Panc1 (cell line): ENCODE data around the gene SLFNL1. TPM values are rescaled to one million over a fixed set of nuclear protein-coding genes. Genes with fewer than 3 reads are reported as not detected.

ENCODE experiments used
- ATAC-seq: fragments of 200-7000 bp; cut with Tn5 transposase; 2 replicates; pipeline ENCODE4 v1.9.1; 2020; ENCODE audit warnings: mild to moderate bottlenecking, moderate library complexity
- BruUV-seq: library from RNA; stranded (reverse); fragments of 400-500 nt; replicated peaks from 2 replicates; lab custom pipeline; 2021; lab: Mats Ljungman, UMichigan
- CTCF ChIA-PET: fragments of 300-600 bp; sonication (Branson Sonifier 250); formaldehyde crosslinking; loops from one replicate; lab custom pipeline; 2022; ENCODE audit warnings: antibody characterized with exemption; lab: Charles Lee
- POLR2A ChIA-PET: fragments of 300-600 bp; sonication (Branson Sonifier 250); formaldehyde crosslinking; loops from one replicate; lab custom pipeline; 2022; ENCODE audit warnings: antibody characterized with exemption; lab: Charles Lee
- DNase-seq: peaks from one replicate; pipeline ENCODE4 v3.0.0-alpha.2; 2010; ENCODE audit warnings: low read depth, low spot score
- H3K27ac ChIP-seq: 2 replicates; pipeline ENCODE4 v1.5.1; 2011; ENCODE audit warnings: mild to moderate bottlenecking, low read length, inconsistent platforms
- H3K27me3 ChIP-seq: fragments of 200-500 bp; sonication (Bioruptor generic); 2 replicates; pipeline ENCODE4 v1.6.0; 2014; ENCODE audit warnings: low read length, inconsistent platforms; ENCODE audit not compliant: control insufficient read depth, insufficient read depth
- H3K36me3 ChIP-seq: fragments of 200-500 bp; sonication (Bioruptor generic); 2 replicates; pipeline ENCODE4 v1.5.1; 2014; ENCODE audit warnings: inconsistent platforms, mild to moderate bottlenecking, low read length, moderate library complexity; ENCODE audit not compliant: control insufficient read depth, insufficient read depth
- H3K4me1 ChIP-seq: 2 replicates; pipeline ENCODE4 v1.5.1; 2011; ENCODE audit warnings: inconsistent platforms, mild to moderate bottlenecking, low read length, moderate library complexity; ENCODE audit not compliant: control insufficient read depth, insufficient read depth
- H3K4me3 ChIP-seq, 2 experiments: 2 replicates each; pipeline ENCODE4 v1.5.1; 2011 to 2012; ENCODE audit warnings: low read depth in 2 of 2, low read length in 2 of 2, mild to moderate bottlenecking in 2 of 2, inconsistent platforms in 1 of 2, moderate library complexity in 1 of 2
- H3K9me3 ChIP-seq: fragments of 200-500 bp; sonication (Bioruptor generic); 2 replicates; pipeline ENCODE4 v1.5.1; 2014; ENCODE audit warnings: low read depth, mild to moderate bottlenecking, inconsistent platforms, low read length, moderate library complexity; ENCODE audit not compliant: control insufficient read depth, insufficient read depth
- POLR2AphosphoS5 ChIP-seq: IDR thresholded peaks from 2 replicates; pipeline ENCODE4 v1.6.1; 2012; ENCODE audit warnings: mild to moderate bottlenecking, low read depth, low read length, moderate library complexity
- SIN3A ChIP-seq: IDR thresholded peaks from 2 replicates; pipeline ENCODE4 v1.6.1; 2012; ENCODE audit warnings: low read depth, mild to moderate bottlenecking, low read length, moderate library complexity, borderline replicate concordance; ENCODE audit not compliant: insufficient read depth
- TCF7L2 ChIP-seq: IDR thresholded peaks from 2 replicates; pipeline ENCODE4 v1.6.1; 2011; ENCODE audit warnings: mild to moderate bottlenecking, low read depth, low read length, inconsistent platforms
- in situ Hi-C: cut with HindIII; loops from 2 replicates; pipeline ENCODE4 v1.10.0; 2016; ENCODE audit warnings: low sequenced_read_pairs, low pct_unique_long_range_greater_than_20kb
- intact Hi-C: fragments of 100-400 bp; cut with micrococcal nuclease; formaldehyde crosslinking; loops from one replicate; pipeline ENCODE4 v1.10.0; 2022; ENCODE audit not compliant: unreplicated experiment
- total RNA-seq: library from RNA; stranded (reverse); gene quantifications from one replicate; pipeline ENCODE4 v1.2.1, GENCODE V29; 2021; ENCODE audit not compliant: unreplicated experiment
- TF ChIP-seq, protein P1 (sequence below): fragments of 450-650 bp; IDR thresholded peaks from 2 replicates; pipeline ENCODE4 v1.5.1; 2017; ENCODE audit warnings: mild to moderate bottlenecking
- TF ChIP-seq, protein P2 (sequence below), 2 experiments: IDR thresholded peaks; 2 replicates each; pipeline ENCODE4 v1.6.1; 2011 to 2012; ENCODE audit warnings: low read depth in 2 of 2, control low read depth in 1 of 2, low read length in 1 of 2, mild to moderate bottlenecking in 1 of 2, moderate library complexity in 1 of 2; ENCODE audit not compliant: insufficient read depth in 1 of 2

The SLFNL1 gene
- total RNA-seq, 1 experiment from 2014 or later: 0.10 TPM

DNA sequence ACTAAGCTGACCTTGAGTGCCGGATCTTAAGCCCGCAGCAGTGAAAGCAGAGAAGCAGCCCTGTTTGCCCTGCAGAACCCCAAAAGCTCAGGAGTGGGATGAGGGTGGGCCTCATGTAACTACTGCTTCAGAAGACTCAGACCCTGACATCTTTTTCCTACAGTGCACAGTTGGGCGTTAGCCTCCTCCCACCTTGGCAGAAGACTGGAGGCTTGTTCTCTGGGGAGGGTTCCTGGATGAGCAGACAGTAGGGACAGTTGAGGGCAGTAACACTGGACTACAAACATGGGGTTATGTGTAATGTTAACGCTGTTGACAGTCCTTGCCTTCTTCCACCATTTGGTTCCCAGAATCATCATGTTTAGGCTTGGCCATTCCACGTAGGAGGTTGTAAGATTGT is 32.5 kb downstream of the SLFNL1 start:
- DNase-seq: no peak
- in situ Hi-C loops (no loop called here), intact Hi-C loops (no loop called here)
- CTCF ChIA-PET: no interaction called here
- Histone ChIP-seq H3K27ac (no peak overlapping the region), H3K4me3 (no peak overlapping the region), H3K4me1 (peaks cover 9% of the 10 kb centered on the region; the same call in 1 of the 2 replicates), H3K27me3 (no peaks in the 10 kb centered on the region), H3K36me3 (peaks cover 77% of the 10 kb centered on the region), H3K9me3 (no peaks in the 10 kb centered on the region)
- TF ChIP-seq TCF7L2 (no peak), POLR2AphosphoS5 (no peak), SIN3A (no peak)
- TF ChIP-seq, protein P1, sequence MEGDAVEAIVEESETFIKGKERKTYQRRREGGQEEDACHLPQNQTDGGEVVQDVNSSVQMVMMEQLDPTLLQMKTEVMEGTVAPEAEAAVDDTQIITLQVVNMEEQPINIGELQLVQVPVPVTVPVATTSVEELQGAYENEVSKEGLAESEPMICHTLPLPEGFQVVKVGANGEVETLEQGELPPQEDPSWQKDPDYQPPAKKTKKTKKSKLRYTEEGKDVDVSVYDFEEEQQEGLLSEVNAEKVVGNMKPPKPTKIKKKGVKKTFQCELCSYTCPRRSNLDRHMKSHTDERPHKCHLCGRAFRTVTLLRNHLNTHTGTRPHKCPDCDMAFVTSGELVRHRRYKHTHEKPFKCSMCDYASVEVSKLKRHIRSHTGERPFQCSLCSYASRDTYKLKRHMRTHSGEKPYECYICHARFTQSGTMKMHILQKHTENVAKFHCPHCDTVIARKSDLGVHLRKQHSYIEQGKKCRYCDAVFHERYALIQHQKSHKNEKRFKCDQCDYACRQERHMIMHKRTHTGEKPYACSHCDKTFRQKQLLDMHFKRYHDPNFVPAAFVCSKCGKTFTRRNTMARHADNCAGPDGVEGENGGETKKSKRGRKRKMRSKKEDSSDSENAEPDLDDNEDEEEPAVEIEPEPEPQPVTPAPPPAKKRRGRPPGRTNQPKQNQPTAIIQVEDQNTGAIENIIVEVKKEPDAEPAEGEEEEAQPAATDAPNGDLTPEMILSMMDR: no peak
- TF ChIP-seq, protein P2, sequence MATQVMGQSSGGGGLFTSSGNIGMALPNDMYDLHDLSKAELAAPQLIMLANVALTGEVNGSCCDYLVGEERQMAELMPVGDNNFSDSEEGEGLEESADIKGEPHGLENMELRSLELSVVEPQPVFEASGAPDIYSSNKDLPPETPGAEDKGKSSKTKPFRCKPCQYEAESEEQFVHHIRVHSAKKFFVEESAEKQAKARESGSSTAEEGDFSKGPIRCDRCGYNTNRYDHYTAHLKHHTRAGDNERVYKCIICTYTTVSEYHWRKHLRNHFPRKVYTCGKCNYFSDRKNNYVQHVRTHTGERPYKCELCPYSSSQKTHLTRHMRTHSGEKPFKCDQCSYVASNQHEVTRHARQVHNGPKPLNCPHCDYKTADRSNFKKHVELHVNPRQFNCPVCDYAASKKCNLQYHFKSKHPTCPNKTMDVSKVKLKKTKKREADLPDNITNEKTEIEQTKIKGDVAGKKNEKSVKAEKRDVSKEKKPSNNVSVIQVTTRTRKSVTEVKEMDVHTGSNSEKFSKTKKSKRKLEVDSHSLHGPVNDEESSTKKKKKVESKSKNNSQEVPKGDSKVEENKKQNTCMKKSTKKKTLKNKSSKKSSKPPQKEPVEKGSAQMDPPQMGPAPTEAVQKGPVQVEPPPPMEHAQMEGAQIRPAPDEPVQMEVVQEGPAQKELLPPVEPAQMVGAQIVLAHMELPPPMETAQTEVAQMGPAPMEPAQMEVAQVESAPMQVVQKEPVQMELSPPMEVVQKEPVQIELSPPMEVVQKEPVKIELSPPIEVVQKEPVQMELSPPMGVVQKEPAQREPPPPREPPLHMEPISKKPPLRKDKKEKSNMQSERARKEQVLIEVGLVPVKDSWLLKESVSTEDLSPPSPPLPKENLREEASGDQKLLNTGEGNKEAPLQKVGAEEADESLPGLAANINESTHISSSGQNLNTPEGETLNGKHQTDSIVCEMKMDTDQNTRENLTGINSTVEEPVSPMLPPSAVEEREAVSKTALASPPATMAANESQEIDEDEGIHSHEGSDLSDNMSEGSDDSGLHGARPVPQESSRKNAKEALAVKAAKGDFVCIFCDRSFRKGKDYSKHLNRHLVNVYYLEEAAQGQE (IDR thresholded peaks at IDR 0.05; ENCODE audit: insufficient read depth in 1 of 2, low read depth in 2 of 2, low read length in 1 of 2): no peak
- BruUV-seq: no TSS peak
- ATAC-seq: no peak
- POLR2A ChIA-PET: interaction anchor here (0.7 kb wide), 1 partner anchor 9 kb away, joined by 3 read pairs; the partner anchor contains the start of gene CTPS1

DNA sequence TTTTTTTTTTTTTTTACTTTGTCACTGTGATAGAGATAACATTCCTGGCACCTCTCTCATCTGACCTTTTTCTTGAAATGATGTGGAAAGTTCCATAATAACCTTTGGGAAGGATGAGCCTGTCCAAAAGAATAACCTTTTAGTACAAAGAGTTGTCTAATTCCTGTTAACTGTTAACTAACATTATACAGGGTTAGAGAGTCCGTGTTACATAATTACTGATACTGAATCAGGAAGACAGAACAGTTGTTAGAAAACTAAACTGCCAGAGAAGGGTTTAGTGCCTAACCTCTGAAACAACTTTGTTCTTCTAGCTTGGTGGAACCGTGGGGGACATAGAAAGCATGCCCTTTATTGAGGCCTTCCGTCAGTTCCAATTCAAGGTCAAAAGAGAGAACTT is 33.2 kb downstream of the SLFNL1 start:
- Histone ChIP-seq H3K4me3 (no peak overlapping the region), H3K27me3 (no peaks in the 10 kb centered on the region), H3K36me3 (peaks cover 81% of the 10 kb centered on the region), H3K27ac (no peak overlapping the region), H3K4me1 (peaks cover 16% of the 10 kb centered on the region), H3K9me3 (no peaks in the 10 kb centered on the region)
- ATAC-seq (no peak), DNase-seq (no peak)
- intact Hi-C loops: no loop called here
- no TSS peak for BruUV-seq
- ChIA-PET CTCF (no interaction called here), POLR2A (interaction anchor here (0.7 kb wide), 1 partner anchor 8 kb away, joined by 3 read pairs; the partner anchor contains the start of gene CTPS1)
- in situ Hi-C loops: no loop called here
- TF ChIP-seq TCF7L2: no peak
- TF ChIP-seq, protein P2 (IDR thresholded peaks at IDR 0.05; ENCODE audit: insufficient read depth in 1 of 2, low read depth in 2 of 2, low read length in 1 of 2): no peak
- no peak for TF ChIP-seq SIN3A
- TF ChIP-seq POLR2AphosphoS5: no peak
- TF ChIP-seq, protein P1: no peak
